ENCODE results near the gene MFN1.
"Not testable (repeated sequence)": the region's sequence is repeated elsewhere in the genome, so short reads cannot be mapped to it uniquely, and the experiment has no call there.

Gene MFN1

GRCh38 chr3:179347345-179348194, at the start of gene MFN1:
MFN1 (plus strand) TSS chr3:179347709; CDS start chr3:179348852, 1,143 bp downstream.
- peak within 1 kb of the TSS; percentile 89 for H3K4me3 ChIP-seq (ENCODE audit: low read depth, low read length)
- peak; percentile 85 for DNase-seq (ENCODE audit: low read depth)

DNA sequence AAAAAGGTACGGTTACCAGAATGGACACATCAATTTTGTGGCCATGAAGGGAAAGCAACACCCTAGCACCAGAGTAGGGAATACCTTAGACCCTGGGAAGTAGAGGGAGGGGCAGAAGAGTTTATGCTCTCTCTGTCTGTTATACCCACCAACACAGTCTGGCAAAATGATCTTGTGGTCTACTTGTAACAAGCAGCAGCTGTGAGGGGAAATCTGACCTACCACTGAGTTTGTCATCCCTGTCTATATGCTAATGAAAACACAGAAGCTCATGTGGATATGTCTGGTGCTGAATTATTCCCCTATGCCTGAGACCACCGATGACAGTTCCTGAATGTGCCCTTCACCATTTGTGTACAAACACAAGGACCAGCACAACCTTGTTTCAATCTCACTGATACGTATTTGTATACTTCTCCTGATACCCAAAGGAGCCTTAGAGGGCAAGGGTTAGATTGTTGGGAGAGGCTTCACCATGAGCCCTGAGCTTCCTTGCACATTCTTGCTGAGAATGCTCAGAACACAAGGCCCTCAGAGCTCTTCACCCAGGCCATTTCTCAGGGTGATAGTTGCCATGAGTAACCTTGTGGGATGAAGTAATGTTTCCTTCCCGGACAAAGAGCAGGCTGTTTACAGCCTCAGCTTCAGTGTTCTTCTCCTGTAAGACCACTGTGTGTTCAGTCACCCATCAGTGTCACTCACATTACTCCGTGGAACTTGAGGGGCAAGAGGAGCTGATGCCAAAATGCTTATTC, 49.4 kb upstream of the MFN1 start:
- no peak overlapping the region for H3K4me3 ChIP-seq (ENCODE audit: low read depth, low read length)
- DNase-seq (ENCODE audit: low read depth) = no peak

DNA sequence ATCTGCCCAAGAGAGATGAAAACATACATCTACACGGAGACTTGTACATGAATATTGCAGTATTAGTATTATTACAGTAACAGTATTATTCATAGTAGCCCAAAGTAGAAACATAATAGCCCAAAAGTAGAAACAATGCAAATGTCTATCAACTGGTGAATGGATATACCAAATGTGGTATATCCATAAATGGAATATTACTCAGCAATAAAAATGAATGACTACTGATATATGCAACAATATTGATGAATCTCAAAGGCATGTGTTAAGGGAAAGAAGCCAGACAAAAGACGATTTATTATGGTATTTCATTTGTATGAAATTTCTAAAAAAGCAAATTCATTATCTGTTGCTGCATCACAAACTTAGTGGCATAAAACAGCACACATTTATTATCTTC, 48.2 kb upstream of the MFN1 start:
- no peak for DNase-seq (ENCODE audit: low read depth)
- no peak overlapping the region for H3K4me3 ChIP-seq (ENCODE audit: low read depth, low read length)

- DNase-seq (ENCODE audit: low read depth) = no peak
- H3K4me3 ChIP-seq (ENCODE audit: low read depth, low read length) = no peak overlapping the region
Observed at GRCh38 chr3:179299999-179300613, 47.4 kb upstream of the MFN1 start.

DNA sequence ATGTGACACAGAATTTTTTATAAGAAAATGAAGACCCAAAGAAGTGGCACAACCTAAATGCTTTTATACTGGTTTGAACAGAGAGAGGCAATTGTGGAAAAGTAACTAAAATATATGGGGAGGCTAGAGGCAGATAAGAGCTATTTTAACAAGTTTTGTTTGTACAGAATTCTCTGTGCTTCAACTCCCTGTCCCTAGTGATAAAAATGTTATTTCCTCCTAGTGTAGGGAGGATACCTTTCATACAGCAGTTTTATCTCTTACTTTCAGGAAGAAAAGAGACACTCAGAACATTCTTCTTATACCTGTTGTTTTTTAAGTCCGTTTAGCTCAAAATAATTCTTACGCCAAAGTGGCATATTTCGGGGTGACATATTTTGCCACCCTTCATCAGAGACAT, 45.9 kb upstream of the MFN1 start:
- no peak overlapping the region for H3K4me3 ChIP-seq (ENCODE audit: low read depth, low read length)
- DNase-seq (ENCODE audit: low read depth) = no peak

DNA sequence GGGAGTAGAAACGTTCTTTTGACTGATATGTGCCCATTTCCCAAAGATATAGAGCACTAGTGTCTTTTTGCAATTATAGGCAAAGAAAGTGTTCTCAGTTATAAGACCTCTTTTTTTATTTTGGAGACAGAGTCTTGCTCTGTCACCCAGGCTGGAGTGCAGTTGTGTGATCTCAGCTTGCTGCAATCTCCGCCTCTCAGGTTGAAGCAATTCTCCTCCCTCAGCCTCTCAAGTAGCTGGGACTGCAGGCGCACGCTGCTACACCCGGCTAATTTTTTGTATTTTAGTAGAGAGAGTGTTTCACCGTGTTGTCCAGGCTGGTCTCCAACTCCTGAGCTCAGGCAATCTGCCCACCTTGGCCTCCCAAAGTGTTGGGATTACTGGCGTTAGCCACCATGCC, 45.4 kb upstream of the MFN1 start:
- no peak for DNase-seq (ENCODE audit: low read depth)
- H3K4me3 ChIP-seq (ENCODE audit: low read depth, low read length) = no peak overlapping the region

- H3K4me3 ChIP-seq (ENCODE audit: low read depth, low read length) = no peak overlapping the region
- DNase-seq (ENCODE audit: low read depth) = no peak
Observed at GRCh38 chr3:179304605-179305004, 42.9 kb upstream of the MFN1 start.

DNA sequence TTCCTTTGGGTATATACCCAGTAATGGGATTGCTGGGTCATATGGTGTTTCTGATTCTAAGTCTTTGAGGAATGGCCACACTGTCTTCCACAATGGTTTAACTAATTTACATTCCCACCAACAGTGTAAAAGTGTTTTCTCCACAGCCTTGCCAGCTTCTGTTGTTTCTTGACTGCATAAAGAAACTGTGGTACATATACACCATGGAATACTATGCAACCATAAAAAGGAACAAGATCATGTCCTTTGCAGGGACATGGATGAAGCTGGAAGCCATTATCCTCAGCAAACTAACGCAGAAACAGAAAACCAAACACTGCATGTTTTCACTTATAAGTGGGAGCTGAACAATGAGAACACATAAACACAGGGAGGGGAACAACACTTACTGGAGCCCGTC, 40.1 kb upstream of the MFN1 start:
- H3K4me3 ChIP-seq (ENCODE audit: low read depth, low read length); DNase-seq (ENCODE audit: low read depth): not testable (repeated sequence)

DNA sequence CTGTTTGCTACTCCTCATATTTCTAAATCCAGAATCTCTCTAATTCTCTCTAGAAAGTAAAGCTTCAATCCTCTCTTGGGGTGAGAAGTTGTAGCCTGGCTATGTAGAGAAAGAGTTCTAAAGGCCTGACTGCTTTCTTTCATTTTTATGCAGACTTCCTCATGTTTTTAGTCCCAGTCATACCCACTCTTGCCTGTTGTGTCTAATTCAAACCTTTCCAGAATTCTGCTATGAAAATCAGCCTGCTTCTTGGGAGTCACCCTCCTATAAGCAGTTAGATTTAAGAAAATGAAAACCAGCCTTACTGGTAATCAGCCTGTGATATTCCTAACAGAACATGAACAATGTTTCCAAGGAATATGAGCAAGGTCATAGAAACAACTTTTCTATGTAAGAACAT, 39.5 kb upstream of the MFN1 start:
- H3K4me3 ChIP-seq (ENCODE audit: low read depth, low read length) = no peak overlapping the region
- no peak for DNase-seq (ENCODE audit: low read depth)

GRCh38 chr3:179309225-179310078, 38.1 kb upstream of the MFN1 start:
- no peak overlapping the region for H3K4me3 ChIP-seq (ENCODE audit: low read depth, low read length)
- no peak for DNase-seq (ENCODE audit: low read depth)

DNA sequence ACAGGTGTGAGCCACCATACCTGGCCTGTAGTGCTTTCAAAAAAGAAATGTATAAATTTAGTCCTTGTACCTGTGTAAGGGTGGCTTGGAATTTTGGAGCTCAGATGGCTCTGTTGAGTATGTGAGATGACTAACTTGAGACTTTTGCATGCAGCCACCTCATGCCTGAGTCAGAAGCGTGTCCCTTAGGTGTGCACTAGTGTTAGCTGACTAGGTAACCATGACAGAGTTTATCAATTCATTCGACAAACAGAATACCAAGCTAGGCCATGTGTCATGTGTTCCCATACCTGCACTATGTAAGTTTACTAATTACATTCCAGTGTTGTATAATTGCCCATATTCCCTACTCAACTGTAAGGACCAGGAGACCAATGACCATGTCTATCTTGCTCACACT, 28.6 kb upstream of the MFN1 start:
- DNase-seq (ENCODE audit: low read depth) = no peak
- no peak overlapping the region for H3K4me3 ChIP-seq (ENCODE audit: low read depth, low read length)

GRCh38 chr3:179321668-179322285, 25.7 kb upstream of the MFN1 start:
- peak overlapping the region; percentile 94 for H3K4me3 ChIP-seq (ENCODE audit: low read depth, low read length)
- DNase-seq (ENCODE audit: low read depth) = no peak

DNA sequence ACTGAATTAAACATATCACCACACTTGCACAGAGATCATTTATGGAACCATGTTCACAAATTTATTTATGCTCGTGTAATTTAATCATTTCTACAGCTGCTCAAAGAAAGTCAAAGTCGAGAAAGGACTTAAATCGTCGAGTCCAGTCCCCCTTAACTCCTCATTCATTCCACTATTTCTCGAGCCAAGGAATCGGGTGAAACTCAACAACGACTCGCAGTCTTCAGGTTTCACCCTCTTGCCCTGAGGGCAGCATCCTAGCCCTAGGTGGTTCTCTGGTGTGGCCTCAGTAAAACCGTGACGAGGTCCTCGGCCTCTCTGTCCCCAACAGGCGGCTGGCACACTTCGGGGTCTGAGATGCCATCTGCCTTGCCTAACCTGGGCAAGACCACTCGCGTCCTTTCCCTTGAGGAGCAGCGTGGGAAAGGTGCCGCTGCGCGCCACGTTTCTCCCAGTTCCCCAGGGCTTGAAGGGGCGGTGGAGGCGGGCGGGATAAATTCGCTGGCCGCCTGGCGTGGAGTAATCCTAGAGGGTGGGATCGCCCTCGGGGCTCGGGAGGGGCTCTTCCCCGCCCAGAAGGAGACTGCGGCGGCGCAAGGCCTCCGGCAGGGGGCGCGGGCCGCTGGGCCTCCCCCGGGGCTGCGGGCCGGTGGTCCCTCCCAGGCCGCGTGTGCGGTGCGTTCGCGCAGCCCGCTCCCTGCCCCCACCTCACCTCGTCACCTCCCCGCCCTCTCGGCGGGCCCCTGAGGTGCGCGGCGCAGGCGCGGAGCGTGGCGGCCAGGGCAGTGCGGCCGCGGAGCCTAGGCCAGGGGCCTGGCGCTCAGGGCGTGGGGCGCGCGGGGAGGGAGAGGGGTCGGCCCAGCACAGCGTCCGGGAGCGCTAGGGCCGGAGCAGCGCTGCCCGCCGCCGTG, 25.0 kb upstream of the MFN1 start, which contains the start of gene ZNF639:
TSS of gene ZNF639 (plus strand) at position 746 of the 911 bp plus-strand sequence. CDS start 5,263 bp downstream, outside the sequence.
- H3K4me3 ChIP-seq (ENCODE audit: low read depth, low read length) = peak within 1 kb of the TSS; percentile 94
- peak; percentile 65 for DNase-seq (ENCODE audit: low read depth)

DNA sequence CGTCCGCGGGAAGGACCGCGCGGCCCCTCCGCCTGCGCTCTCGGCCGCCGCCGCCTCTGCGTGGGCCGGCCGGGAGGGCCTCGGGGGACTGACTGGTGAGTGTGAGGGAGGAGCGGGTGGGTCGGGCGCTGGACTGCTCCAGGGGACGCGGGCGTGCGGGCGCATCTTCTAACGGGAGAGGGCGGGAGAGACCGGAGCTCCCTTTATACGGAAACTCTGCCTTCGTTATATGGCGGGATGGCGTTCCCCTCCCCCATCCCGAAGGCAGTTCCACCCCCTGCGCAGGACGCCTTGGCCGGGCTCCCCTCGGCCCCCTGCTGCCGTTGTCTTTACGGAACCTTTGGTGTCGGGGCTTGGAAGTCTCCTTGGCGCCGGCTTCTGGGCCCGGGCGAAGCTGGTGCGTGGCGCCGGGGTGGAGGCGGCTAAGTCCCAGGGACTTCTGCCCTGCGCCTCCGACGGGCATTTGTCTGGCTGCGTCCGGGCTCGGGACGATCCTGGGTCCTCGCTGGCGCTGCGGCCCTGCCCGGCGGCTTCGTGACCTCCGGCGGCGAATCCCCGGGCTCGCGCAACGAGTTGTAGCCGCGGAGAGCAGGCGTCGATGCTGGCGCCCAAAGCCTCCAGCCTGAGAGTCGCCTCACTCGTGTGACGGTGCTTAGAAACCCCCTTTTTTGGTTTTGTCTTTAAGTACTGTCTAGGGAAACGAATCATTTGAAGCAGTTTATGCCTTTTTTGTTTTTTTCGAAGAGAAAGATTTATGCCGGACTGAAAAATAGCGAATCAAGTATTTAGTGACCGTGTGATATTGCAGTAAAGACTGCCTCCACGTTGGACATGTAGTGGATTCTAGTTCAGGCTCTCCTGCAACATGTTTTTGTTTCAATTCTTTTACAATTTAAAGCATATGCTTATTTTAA, 24.1 kb upstream of the MFN1 start:
- H3K4me3 ChIP-seq (ENCODE audit: low read depth, low read length) = peak overlapping the region; percentile 94
- DNase-seq (ENCODE audit: low read depth) = peak; percentile 52

DNA sequence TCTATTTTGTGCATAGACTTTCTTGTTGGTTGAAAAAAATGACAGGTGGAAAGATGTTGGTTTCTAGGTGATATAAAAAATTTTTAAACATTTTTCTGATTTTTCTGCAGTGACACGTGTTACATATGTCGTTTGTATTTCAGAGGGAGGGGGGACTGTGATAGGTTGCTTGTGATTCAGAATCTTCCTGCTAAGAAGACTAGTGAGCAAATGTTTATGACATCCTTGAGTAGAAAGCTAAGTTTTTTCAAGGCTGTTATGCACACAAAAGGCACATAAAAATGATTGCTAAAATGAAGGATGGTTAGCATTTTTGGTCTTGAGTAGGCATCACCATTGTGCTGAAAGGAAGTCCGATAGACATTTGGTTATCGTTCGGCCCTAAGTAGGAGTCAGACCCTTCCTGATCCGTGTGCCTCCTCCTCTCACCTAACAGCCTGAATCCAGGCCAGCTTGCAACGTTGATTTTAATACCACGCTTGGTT, 23.2 kb upstream of the MFN1 start:
- peak overlapping the region; percentile 94 for H3K4me3 ChIP-seq (ENCODE audit: low read depth, low read length)
- no peak for DNase-seq (ENCODE audit: low read depth)

DNA sequence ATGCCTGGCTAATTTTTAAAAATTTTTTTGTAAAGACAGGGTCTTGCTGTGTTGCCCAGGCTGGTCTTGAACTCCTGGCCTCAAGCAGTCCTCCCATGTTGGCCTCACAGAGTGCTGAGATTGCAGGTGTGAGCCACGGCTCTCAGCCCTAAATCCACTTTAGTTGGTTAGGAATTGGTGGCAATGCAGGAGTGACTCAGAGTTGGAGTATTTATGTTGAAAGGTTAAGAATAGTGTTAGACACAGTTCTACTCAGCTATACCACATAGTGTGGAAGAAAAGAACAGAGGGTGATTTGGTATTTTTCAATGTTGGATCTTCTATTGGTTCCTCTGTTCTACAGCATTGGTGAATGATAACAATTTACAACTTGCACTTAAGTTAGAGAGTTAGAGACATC, 17.1 kb upstream of the MFN1 start:
- no peak overlapping the region for H3K4me3 ChIP-seq (ENCODE audit: low read depth, low read length)
- DNase-seq (ENCODE audit: low read depth) = no peak

GRCh38 chr3:179332240-179332639, 15.3 kb upstream of the MFN1 start:
- H3K4me3 ChIP-seq (ENCODE audit: low read depth, low read length) = no peak overlapping the region
- no peak for DNase-seq (ENCODE audit: low read depth)

All from skeletal muscle cell (primary cell).